ENCODE results near the gene ACAN.

DNA sequence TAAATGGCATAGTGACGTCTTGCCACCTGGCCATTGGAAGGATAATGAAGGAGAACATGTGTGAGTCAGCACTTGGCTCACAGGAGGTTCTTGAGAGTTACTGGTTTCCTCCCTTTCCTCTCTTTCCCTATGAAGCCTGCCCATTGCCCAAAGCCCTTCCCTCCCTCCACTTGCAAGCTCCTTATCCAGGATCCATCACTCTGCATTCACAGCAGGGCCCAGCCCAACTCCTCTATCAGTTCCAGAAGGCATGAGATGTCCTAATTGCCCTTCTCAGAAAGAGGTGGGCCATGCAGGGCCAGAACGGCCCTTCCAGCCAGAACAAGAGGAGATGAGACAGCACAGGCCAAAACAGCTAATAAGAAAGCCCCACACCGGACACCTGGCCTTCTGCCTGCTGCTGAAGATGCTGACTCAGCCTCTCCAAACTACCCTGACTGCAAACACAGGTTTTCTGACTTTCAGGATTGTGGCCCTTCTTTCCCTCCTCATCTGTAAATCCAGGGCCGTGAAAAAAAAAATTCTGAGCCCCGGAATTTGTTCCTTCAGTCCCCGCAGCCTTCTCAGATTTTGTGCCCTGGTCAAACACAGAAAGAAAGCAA, 62.4 kb downstream of the ACAN start:
- TF ChIP-seq, protein P1, sequence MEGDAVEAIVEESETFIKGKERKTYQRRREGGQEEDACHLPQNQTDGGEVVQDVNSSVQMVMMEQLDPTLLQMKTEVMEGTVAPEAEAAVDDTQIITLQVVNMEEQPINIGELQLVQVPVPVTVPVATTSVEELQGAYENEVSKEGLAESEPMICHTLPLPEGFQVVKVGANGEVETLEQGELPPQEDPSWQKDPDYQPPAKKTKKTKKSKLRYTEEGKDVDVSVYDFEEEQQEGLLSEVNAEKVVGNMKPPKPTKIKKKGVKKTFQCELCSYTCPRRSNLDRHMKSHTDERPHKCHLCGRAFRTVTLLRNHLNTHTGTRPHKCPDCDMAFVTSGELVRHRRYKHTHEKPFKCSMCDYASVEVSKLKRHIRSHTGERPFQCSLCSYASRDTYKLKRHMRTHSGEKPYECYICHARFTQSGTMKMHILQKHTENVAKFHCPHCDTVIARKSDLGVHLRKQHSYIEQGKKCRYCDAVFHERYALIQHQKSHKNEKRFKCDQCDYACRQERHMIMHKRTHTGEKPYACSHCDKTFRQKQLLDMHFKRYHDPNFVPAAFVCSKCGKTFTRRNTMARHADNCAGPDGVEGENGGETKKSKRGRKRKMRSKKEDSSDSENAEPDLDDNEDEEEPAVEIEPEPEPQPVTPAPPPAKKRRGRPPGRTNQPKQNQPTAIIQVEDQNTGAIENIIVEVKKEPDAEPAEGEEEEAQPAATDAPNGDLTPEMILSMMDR (IDR thresholded peaks at IDR 0.05) = no peak
- TF ChIP-seq POLR2A (IDR thresholded peaks at IDR 0.05) = no peak

Data from suprapubic skin (tissue), 3 donors.